Epithelial cell of proximal tubule (primary cell): ENCODE data around the gene NRXN3. TPM values are rescaled to one million over a fixed set of nuclear protein-coding genes. Genes with fewer than 3 reads are reported as not detected.

Experiments
- DNase-seq: peaks from one replicate; pipeline ENCODE4 v3.0.0-alpha.2; 2011; ENCODE audit warnings: low read depth
- H3K4me3 ChIP-seq: 2 replicates; pipeline ENCODE4 v1.5.1; 2011; ENCODE audit warnings: low read depth, mild to moderate bottlenecking, low read length
- CTCF ChIP-seq: conservative IDR thresholded peaks from 2 replicates; pipeline ENCODE4 v1.5.1; 2012; ENCODE audit warnings: low read depth, mild to moderate bottlenecking, low read length
- total RNA-seq: library from RNA; depleted of rRNA; stranded (reverse); fragments of >200 nt; gene quantifications from 2 replicates; pipeline ENCODE4 v1.2.3, GENCODE V29; 2015

Gene NRXN3
- total RNA-seq, 1 donor from 2014 or later: 1.2 TPM

- no peak overlapping the region for H3K4me3 ChIP-seq
- TF ChIP-seq CTCF: no peak
- DNase-seq: peak; percentile 67
Observed at GRCh38 chr14:78401866-78402265, 231.7 kb downstream of the NRXN3 start.

DNA sequence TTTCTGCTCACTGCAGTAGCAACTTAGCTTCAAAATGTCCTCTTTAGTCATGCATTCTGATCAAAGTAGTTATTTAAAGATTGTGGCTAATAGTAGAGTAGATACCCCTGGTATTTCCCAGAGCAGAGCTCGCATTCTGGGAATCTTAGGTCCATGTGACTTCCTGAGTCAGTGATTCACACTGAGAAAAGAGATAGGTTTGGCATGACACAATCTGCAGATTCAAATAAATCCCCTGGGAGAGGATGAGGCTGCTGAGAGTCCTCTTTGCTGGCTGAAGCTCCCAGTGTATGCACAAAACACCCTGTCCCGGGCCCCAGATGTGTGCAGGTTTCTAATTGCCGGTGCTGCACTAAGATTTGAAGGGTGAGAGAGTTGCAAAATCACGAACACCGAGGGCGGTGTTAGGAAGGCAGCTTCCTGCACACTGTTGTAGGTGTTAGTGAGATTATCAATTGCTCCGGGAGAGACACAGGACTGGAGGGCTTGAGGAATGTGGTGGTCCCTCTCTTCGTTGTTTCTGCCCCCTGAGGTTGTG is 233.2 kb downstream of the NRXN3 start:
- H3K4me3 ChIP-seq: peak overlapping the region; percentile 64
- DNase-seq: peak; percentile 96
- no peak for TF ChIP-seq CTCF

- H3K4me3 ChIP-seq: peak overlapping the region; percentile 64
- no peak for DNase-seq
- TF ChIP-seq CTCF: no peak
Observed at GRCh38 chr14:78405079-78405856, 235.1 kb downstream of the NRXN3 start.

GRCh38 chr14:78412475-78412874 is 242.3 kb downstream of the NRXN3 start:
- no peak overlapping the region for H3K4me3 ChIP-seq
- no peak for DNase-seq
- no peak for TF ChIP-seq CTCF

DNA sequence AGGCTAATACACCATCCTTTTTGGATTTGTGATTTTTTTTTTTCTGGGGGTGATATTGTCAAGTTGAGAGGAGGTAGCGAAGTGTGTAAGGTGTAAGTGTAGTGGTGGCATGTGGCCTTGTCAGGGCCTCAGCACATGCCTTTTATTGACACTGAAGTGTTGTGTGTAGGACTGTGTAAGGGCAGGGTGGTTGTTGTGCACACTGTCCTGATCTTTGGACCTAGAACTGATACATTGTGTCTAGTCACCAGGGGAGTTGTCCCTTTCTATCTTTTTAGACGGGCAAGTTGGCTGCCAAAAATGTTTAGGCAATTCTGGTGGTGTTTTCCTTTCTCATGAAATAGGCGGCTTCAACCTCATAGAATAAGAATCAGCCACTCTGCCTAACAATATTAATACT is 244.0 kb downstream of the NRXN3 start:
- TF ChIP-seq CTCF: no peak

GRCh38 chr14:78417532-78417931 is 247.4 kb downstream of the NRXN3 start:
- DNase-seq: no peak
- TF ChIP-seq CTCF: no peak
- no peak overlapping the region for H3K4me3 ChIP-seq

More for the DNA sequence above, 244.0 kb downstream of the NRXN3 start:
- DNase-seq: no peak
- H3K4me3 ChIP-seq: no peak overlapping the region

GRCh38 chr14:78424311-78424710 is 254.1 kb downstream of the NRXN3 start:
- no peak for DNase-seq
- TF ChIP-seq CTCF: no peak
- no peak overlapping the region for H3K4me3 ChIP-seq
